NCI-H1417 (cell line): ENCODE results near the gene BARHL1.

Experiments used
- DNase-seq, 3 experiments: peaks; one replicate each; lab custom pipeline; 2025; lab: John Stamatoyannopoulos, UW

Gene BARHL1

DNA sequence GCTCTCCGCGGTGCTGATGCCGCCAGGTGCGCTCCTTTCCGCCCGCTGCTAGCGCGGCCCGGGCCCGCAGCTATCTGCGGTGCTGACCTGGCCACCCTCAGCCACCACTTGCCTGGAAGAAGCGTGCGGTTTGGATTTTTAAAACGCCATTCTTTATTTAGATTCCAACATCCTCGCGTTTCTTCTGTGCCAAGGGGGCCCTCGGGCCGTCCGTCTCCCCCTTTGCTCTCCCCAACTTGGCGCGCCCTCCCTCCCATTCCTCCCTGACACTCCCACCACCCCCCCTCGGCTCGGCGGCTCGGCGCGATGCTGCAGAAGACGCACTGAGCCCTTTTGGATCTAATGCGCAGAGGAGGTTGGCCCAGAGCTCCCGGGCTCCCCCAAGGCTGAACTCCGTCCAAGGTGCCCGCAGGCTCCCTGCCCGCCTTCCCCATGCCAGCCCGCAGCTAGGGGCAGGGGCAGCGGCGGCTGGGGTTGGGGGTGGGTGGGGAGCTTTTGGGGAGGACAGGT, at the start of gene BARHL1:
Gene BARHL1, plus strand, starts transcription at position 331 of the 510 bp plus-strand sequence. CDS start 192 bp downstream, outside the sequence.
- no peak for DNase-seq

DNA sequence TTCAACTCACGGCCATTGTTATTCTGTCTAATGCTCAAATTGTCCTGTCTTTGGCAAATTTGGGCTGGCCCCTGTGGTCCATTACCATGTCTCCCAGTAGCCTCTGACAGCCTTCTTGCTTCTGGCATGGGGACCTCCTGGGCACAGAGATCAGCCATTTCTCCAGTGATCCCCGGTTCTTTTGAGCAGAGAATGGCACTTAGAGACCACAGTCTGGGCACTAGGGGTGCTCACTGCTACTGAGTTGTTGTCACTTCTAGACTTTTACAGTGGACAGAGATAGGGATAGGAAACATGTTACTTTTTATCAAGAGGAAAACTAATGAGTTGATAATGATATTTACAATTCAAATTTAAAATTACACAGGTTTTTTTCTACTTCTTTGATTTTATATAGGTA, 47.6 kb upstream of the BARHL1 start:
- DNase-seq = no peak

DNA sequence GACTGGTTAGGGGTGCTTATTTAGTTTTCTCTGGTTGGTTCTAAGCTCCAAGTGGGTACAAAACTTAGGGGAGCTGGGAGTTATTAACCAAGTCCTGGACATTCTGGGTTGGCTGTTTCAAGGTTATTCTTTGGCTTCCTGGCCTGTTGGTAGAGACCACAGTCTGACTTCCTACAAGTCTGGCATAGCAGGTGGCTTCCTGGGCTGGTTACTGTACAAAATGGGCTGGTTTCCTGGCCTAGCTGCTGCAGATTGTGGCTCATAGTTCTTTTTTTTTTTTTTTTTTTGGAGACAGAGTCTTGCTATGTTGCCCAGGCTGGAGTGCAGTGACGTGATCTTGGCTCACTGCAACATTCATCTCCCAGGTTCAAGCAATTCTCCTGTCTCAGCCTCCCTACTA, 46.3 kb upstream of the BARHL1 start:
- no peak for DNase-seq

DNA sequence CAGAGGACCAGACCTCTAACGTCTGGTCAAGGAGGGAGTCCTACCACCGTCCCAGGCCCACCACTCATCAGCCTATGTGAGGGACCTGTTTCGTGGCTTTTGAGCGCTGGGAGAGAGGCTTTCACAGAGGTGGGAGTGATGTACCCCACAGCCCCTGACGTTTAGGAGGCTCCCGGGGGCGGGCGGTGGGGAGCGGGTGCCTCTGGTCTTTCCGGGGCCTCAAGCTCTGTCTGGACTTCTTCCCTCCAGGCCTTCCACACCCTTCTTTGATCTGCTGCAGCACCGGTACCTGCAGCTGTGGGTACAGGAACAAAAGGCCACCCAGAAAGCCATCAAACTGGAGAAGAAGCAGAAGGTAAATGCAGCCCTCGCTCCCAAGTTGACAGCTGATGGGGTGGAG, 45.1 kb upstream of the BARHL1 start:
- no peak for DNase-seq

DNA sequence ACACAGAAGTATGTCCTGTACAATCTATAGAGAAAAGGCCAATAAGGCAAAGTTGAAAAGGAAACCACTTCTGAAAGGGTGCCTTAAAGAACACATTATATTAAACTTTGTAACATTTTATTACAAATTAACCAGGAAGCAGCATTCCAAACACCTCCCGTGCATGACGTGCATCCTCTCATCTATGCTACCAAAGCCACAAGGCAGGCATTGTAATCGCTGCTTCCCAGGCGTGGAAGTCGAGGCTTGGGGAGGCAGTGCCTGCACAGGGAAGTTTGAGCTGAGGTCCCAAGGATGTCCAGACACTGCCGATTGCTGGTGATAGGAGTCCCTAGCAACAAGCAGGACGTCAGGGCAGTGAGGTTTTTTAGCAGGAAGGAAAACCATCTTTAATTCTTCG, 44.3 kb upstream of the BARHL1 start:
- no peak for DNase-seq

DNA sequence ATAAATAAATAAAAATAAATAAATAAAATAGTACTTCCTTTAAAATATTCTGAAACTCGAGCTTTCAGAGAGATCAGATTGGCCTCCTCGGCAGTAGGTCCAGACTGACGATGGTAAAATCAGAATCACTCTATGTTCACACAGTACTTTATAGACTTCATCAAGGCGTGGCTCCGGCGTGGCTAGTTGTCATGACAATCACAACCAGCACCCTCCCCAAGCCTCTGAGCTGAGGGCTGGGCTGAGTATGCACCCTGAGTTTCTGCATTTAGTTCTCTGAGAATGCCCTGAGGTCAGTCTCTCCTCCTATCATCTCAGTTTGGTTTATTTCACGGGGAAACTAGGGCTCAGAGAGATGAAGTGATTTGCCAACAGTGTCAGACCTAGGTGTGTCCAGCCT, 43.3 kb upstream of the BARHL1 start:
- DNase-seq = no peak

DNA sequence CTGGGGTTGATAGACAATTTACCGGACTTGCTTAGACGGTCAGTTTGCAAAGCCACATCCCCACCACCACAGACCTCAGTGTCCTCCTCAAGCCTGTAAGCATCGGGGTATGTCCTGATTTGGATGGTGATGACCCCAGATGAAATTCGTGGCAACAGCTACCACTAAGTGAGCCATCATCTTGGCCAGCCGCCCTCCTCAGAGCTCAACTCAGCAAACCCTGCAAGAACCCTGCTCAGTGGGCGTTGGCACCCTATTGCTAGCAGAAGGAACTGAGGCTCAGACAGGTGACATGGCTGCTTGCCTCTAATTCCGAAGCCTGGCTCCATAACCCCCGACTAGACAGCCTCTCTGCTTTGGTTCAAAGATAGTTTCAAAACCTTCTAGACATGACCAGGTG, 41.4 kb upstream of the BARHL1 start:
- DNase-seq = no peak

DNA sequence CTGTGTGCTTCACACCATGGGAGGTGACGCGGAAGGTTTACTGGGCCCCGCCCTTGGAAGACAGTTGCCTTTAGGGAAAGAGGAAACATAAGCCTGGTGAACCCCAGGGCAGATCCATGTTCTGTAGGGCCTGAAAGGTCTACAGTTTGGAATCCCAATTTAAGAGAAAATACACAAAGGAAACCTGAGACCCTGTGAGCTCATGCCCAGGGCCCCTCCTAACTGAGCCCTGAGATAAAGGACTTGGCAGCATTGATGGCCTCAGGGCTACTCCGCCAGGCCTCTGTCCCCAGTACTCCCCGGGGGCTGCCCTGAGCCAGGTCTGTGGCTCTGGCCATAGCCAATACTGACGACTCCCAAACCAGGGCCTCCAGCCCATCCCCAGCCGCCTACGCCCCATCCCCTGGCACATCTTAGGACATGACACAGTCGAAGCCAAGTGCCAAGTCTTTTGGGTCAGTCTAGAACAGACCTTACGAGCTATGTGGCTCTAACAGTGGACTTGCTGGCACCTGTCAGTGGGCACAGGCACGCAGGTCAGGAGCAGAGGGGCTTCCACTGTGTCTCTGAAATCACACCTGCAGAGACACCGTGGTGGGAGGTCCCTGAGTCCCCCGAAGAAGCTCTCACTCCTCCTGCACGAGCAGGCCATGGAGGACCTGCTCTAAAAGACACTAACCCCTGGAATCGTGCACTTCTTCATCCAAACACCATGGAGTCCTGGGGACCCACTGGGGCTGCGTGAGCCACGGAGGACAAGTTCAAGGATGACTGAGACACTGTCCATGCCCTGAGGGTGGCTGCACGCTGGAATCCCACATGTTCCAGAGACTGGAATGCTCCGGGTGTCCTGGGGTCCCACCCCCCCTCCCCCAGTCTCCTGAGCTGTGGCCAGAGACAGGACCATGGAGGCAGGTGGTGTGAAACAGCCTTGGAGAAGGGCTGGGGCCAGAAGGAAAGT, 40.3 kb upstream of the BARHL1 start:
- DNase-seq = peak in 1 of 3 experiments; percentile 48

DNA sequence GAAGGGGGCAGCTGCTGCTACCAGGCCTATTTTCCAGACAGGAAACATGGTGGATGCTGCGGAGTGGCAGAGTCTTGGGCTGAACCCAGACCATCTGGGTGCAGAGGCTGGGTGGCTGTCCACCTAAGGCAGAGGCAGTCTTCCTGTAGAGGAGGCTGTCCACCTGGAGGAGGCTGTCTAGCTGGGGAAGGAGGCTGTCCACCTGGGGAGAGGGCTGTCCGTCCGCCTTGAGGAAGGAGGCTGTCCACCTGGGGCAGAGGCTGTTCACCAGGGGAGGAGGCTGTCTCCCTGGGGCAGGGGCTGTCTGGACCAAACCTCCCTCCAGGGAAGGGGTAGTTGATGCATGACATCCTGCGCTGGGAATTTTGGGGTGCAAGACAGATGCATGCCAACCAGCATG, 39.2 kb upstream of the BARHL1 start:
- no peak for DNase-seq

DNA sequence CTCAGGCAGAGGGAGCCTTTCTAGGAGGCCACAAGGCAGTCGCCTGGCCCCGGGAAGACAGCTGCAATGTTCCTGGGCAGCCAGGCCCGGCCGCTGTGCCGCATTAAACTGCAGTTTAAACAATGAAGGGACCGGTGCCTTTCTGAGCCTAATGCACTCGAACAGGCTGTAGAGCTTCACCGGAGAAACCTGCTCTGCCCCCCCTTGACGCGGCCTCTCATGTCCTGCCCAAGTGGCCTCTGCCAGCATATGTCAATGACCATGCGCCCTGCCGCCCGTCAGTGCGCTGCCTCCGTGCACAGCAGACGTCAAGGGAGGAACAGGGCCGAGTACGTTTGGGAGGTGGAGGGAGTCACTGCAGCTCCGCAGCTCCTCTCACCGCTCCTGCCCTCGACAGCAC, 38.4 kb upstream of the BARHL1 start:
- peak in 2 of 3 experiments; percentile 28 to 69 for DNase-seq

DNA sequence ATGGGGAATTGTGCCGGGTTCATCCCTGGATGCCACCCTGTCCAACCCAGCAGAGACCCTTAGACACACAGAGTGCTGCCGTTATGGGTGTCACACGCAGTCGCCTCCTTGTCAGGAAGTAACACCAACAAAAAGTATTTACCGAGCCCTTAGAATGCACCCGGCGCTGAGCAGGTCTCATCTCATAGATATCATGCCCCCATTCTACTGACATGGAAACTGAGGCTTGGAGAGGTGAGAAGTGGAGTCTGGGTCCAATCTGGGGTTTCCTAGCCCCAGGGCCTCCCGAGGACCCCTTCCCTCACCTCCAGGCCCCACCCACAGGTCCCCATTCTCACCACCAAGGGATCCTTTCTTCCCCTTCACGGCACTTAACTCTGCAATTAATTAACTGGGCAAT, 36.8 kb upstream of the BARHL1 start:
- no peak for DNase-seq

DNA sequence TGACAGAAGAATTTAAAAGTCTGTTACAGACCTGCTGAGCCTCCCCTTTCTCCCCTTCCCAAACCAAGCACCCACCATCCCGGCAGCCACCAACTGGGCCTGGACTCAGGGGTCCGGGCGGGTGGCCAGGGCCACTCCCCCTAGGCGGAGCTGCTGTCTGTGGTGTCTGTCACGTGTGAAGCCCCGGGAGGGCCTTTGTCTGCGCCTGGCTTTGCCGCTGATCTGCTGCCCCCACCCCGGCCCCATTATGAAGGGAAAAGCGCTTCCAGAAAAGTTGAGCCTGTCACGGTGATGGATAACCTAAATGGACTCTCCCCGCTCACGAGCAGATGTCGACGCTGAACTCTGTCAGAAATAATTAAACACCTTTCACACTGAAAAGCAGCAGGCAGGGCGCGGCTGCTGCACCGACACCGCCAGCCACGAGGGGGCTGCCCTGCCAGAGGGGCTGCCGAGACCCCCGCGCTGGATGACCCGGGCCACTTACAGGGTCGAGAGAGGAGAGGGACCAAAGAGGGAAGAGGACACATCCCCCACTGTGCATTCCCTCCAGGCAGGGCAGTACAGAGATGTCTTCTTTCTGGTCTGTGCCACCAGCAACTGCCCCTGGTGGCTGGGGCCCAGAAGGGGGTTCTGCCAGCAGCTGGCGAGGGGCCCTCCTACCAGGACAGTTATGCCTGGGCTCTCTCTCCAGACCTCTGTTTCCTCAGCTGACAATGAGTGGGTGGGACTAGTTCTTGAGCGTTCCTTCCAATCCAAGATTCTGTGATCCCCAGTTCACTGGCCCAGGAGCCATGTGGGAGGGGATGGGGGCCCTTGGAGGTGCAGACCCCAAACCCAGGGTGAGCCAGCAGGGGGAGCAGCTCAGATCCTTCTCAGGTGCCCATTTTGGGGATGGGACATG, 36.0 kb upstream of the BARHL1 start:
- DNase-seq = peak; percentile 5 to 98 (median 90)

DNA sequence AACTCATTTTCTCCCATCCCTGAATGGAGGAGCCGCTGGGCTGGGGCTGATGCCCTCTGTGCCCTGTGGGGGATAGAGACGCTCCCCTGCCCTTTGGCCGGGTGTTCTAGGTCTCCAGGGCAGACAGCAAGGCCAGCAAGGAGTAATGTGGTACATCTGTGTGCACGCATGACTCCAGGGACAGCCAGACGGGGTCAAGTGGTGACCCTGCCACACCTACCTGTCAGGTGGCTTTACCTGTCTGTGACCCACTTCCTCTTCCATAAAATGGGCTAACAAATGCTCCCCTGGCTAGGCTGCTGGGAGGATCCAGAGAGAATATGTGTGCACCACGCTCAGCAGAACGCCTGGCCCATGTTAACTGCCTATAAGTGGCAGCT, 35.4 kb upstream of the BARHL1 start:
- DNase-seq = no peak

DNA sequence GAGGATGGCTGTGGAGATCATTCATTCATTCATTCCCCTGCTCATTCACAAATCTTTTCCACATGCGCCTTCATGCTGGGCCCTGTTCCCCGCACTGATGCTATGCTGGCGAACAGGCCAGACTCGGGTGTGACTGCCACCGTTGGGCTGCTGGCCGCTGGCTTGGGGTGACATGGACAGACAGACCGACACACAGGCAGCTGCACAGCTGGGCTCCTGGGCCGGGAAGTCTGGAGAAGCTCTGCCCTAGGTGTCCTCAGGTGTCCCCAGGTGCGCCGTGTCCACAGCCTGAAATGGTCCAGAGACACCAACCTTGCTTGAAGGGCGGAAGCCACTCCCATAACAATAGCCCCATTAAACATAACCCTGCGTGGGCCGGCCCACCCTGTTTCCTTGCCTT, 35.0 kb upstream of the BARHL1 start:
- no peak for DNase-seq

DNA sequence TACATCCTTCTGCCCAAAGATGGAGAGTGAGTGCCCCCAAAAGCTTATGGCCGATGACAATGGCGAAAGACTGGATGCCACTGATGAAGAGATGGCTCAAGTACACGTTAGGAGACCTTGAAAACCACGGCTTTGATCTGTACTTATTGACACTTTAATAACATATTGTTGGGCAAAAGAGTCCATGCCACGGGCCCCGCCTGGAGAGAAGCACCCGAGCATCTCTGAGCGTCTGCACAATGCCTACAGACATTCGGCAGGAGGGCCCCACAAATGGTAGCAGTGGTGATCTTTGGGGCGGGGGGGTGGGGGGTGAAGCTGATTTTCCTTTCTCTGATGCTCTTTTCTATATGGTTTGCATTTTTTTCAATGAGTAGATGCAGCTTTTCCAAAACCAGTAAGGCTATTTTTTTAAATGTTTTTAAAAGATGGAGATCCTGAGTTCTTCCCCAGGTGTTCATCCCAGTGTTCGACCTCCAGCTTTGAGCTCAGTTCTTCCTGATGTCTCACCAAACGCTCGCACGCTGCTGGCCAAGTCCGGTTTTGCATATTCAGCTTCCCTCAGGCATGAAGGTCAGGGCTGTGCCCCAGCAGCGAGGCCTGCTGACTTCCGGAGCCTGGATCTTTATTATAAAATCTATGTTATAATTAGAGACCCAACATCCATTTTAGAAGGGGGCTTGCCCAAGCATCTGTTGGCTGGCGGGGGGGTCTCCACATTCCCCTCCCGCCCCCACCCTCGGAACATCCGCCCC, 34.3 kb upstream of the BARHL1 start:
- DNase-seq = peak in 1 of 3 experiments; percentile 49

DNA sequence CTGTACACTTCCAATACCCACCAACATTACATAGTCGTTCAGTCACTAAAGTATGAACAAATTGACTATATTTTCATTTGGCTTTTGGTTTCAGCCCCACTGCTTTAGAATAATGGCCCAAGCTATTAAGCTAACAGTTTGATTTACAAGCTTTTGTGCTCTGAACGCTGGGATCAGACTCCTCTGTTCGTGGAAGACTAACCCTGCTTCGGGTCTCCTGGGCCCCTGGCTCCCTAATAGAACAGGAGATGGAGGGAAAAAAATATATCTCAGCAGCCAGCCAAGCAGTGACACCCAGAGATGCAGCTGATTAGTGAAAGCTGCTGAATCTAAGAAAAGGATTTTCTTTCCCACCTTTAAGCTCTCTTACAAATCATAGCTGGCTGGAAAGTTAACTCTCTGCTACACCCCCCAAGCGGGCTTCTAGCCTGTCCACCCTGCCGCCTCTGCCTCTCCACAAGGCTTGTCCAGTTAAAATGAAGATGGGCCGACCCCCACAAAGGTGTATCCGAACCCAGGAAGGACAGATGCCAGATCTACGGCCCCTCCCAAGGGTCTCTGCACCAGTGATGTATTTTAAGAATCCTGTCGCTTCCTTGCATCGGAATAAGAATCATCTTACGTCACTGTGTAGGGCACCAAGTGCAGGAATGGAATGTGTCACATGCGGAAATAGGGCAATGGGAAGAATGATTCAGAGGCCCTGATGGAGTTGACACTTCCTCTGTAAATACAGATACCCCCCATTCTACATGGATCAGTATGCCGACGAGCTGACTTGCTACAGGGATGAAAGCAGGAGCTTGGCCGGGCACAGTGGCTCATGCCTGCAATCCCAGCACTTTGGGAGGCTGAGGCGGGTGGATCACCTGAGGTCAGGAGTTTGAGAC, 33.4 kb upstream of the BARHL1 start:
- peak in 2 of 3 experiments; percentile 49 to 74 for DNase-seq

DNA sequence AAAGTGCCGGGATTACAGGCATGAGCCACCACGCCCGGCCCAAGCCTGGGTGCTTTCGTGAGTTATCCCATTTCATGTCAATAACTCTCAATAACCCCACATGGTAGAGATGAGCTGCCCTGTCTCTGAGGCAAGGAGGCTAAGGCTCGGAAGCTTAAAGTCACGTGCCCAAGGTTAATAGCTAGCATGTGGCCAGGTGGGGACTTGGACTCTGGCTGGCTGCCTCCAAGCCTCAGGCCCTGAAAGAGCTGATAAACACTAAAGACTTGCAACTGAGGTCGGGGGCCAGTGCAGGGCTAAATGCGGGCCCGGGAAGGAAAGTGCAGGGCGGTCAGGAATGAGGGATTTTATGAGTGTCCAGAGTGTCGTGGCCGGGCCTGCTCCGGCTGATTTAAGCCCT, 30.9 kb upstream of the BARHL1 start:
- DNase-seq = no peak

DNA sequence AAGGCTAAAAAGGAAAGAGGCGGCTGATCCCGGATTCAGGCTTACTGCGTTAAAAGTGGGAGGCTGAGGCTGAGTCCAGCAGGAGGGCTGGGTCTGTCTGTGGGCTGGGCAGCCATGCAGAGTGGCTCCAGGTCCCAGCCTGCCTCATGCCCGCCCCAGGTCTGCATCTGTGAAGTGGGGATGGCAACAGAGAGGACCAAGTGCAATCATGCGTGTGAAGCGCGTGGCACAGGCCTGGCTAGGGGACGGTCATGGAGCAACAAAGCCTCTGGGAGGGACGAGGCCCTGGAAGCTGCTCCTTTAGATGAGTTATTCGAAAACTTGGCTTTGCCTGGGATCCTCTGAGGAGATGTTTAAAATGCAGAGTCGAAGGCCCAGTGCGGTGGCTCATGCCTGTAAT, 30.4 kb upstream of the BARHL1 start:
- no peak for DNase-seq

DNA sequence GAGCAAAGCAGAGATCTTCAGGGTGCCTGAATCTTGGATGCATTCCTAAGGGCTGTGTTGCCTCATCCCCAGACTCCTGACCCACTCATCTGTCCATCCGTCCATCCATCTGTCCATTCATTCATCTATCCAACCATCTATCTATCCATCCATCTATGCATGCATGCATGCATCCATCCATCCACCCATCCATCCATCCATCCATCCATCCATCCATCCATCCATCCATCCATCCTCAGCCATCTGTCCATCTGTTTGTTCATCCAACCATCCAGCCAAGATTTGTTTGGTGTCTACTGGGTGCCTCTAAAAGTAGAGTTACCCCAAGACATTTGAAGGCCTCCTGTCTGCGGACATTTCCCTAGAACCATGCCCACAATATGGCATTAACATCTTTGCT, 27.7 kb upstream of the BARHL1 start:
- DNase-seq = no peak

DNA sequence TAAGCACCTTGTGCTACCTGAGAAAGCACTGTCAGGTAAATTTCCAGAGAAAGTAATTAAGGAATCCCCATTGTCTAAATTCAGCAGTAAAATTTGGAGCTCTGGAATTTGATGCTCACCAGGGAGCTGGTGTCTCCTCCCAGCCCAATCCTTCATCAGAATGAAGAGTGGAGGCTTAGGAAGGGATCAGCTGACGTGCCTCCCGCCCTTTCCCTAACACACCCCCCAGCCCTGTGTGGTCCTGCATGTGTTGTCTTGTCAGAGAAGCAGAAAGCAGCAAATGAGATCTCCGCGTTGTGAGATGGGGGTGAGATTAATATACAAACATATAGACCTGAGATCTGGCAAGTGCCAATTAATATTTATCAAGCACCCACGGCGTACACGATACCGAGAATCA, 26.9 kb upstream of the BARHL1 start:
- no peak for DNase-seq

DNA sequence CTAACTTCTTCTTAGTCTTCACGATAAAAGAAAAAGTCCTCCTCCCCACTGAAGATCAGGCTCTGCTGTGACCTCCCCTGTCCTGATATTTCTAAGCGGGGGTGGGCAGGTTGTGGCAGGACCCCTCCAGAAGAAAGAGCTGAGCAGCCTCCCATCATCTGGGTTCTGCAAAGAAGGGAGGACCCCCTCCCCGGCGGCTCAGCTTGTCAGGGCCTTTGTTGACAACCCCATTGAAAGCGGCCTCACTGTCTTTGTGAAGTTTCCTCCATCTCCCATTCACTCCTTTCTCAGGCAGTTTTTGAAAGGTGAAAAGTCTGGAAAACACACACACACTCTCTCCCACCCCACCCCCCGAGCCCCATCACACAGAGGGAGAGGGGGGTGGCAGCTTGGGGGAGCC, 26.2 kb upstream of the BARHL1 start:
- no peak for DNase-seq
